Measurements from ENCODE around the gene SEC14L5.

DNA sequence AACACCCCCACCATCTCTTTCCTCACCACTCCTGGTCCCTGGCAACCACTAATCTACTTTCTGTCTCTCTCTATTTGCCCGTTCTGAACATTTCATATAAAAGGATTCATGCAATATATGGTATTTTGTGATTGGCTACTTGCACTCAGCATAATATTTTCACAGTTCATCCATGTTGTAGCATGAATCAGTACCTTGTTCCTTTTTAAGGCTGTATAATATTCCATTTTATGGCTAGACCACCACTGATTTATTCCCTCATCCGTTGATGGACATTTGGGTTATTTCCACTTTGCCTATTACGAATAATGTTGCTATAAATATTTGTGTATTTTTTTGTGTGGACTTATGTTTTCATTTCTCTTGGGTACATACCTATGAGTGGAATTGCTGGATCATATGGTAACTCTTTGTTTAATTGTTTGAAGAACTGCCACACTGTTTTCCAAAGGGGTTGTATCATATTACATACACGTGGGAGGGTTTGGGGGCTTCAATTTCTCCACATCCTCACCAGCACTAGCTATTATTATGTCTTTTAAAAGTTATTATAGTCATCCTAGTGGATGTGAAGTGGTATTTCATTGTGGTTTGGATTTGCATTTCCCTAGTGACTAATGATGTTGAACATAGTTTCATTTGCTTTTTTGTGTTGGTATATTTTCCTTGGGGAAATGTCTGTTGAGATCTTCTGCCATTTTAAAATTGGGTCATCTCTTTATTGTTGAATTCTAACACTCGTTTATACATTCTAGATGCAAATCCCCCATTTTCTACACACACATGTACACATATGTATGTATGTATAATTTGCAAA is 26.3 kb downstream of the SEC14L5 start:
- TF ChIP-seq, protein P1, sequence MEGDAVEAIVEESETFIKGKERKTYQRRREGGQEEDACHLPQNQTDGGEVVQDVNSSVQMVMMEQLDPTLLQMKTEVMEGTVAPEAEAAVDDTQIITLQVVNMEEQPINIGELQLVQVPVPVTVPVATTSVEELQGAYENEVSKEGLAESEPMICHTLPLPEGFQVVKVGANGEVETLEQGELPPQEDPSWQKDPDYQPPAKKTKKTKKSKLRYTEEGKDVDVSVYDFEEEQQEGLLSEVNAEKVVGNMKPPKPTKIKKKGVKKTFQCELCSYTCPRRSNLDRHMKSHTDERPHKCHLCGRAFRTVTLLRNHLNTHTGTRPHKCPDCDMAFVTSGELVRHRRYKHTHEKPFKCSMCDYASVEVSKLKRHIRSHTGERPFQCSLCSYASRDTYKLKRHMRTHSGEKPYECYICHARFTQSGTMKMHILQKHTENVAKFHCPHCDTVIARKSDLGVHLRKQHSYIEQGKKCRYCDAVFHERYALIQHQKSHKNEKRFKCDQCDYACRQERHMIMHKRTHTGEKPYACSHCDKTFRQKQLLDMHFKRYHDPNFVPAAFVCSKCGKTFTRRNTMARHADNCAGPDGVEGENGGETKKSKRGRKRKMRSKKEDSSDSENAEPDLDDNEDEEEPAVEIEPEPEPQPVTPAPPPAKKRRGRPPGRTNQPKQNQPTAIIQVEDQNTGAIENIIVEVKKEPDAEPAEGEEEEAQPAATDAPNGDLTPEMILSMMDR (IDR thresholded peaks at IDR 0.05), result no peak
- no peak for TF ChIP-seq POLR2A (IDR thresholded peaks at IDR 0.05; ENCODE audit: low read depth)
- no peak for TF ChIP-seq EP300 (IDR thresholded peaks at IDR 0.05)
- no peak for TF ChIP-seq POLR2AphosphoS5 (IDR thresholded peaks at IDR 0.05)

Data from esophagus muscularis mucosa (tissue), 4 donors.